SKM-1 treated with dmso at 0.1 percent for 144 hours (cell line): ENCODE data around the gene PDCD2.
"Not testable (repeated sequence)": the region's sequence is repeated elsewhere in the genome, so short reads cannot be mapped to it uniquely, and the experiment has no call there.

Experiments
- DNase-seq: peaks from one replicate; lab custom pipeline; 2025; ENCODE audit not compliant: unreplicated experiment; lab: John Stamatoyannopoulos, UW

Gene PDCD2

DNA sequence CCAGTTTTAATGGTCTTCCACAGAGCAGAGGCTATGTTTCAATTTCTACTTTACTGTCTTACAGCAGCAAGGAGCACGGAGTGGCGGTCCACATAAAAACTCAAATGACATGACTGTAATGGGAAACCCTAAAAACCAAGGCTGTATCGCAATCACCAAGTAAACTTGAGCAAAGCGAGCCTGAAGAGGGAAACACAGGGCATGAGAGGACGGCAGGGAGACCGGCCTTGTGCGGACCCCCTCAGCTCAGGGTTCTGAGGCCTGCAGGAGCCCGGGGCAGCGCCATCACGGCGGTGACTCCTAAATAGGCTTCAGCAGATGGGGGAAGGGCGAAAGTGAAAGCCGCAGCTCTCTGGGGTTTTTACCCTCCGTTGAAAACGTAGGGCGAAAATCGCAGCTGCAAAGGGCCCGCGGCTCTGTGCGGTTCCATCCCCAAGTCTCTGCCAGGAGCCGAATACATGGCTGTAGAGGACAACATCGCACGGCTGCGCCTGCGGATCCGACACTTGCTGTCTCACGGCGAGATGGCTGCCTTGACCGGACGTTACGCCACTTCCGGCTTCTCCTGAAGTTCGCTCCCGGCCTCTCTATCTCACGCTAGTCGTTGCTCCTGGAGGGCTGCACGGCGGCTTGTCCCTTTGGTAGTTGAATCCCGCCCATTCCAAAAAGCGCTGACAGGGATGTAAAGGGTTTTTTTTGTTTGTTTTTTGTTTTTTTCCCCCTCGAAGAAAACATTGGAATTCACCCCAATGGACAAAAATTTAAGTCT lies 31.5 kb downstream of the PDCD2 start, which contains the start of gene PSMB1:
Gene PSMB1, minus strand, starts transcription at position 543 of the 769 bp plus-strand sequence. Its CDS starts 65 bp downstream, at position 478.
- DNase-seq = peak; percentile 81

DNA sequence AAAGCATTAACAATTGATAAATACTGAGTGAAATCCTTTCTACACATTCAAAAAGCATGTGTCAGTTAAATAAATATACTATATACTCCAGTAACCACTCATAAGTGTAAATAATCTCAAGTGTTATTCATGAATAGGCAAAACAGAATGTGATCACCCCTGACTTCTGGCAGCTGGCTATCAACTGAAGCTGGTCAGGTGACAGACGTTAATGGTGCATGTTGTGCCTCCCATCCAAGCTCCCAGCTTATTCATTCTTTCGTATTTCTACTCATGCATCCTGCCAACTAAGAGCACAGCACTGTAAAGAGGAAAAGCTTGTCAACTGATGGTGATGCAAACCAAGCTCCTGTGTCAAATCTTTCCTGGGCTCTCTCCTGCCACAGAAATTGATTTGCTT lies 39.0 kb downstream of the PDCD2 start:
- DNase-seq = no peak

DNA sequence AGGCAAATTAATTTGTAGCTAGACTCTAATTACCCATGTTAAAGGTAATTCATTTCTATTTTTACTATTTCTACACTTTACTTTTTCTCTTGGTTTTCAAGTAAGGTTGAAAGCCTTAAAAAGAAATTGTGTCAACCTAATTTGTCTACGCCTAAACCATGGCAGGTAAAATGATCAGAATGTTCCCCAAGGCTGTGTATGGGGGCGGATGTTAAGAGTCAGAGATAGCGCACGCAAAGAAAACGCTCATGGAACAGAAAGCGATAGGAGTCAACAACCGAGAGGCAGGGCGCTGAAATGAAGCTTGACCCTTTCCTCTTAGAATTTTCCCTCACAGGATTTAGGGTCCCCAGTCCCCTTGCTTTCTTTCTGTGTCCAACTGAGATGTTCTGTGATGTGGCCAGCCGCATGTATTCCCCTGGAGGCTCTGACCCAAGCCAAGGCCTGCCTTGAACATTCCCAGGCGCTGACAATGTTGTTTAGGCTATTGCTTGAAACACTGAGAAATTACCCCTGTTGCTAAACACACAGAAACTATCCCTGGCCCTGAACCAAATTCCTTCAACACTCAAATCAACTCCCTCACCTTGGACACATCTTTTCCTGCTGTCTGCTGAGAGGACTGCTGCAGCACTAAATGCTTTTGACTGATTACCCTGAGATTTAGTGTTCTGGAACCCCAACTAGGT lies 42.3 kb downstream of the PDCD2 start:
- no peak for DNase-seq

DNA sequence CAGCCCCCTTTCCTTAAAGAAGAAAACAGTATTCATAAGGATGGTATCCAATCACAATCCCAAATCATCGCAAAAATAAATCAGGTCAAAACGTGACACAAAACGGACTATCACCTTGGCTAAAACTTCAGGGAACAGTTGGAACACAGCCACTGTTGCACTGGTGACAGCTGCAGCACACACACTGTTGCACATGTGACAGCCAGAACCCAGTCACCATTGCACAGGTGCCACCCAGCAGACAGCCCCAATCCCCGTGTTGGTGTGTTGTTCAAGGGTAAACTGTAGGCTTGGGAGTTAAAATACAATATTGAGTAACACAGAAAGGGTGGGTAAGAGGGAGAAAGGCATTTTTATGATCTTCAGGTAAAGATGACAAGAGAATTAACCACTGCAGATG lies 47.1 kb downstream of the PDCD2 start:
- DNase-seq = no peak

DNA sequence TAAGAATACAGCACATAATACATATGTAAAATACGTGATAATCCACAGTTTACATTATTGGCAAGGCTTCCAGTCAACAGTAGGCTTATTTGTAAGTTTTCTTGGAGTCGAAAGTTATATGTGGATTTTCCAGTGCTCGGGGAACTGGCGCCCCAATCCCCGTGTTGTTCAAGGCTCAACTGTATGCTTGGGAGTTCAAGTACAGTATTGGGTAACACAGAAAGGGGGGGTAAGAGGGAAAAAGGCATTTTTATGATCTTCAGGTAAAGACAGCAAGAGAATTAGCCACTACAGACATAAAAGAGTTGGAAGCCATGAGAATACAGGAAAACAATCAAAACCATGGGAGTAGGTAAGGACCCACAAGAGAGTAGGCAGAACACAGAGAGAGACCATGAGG lies 47.8 kb downstream of the PDCD2 start:
- DNase-seq = no peak

DNA sequence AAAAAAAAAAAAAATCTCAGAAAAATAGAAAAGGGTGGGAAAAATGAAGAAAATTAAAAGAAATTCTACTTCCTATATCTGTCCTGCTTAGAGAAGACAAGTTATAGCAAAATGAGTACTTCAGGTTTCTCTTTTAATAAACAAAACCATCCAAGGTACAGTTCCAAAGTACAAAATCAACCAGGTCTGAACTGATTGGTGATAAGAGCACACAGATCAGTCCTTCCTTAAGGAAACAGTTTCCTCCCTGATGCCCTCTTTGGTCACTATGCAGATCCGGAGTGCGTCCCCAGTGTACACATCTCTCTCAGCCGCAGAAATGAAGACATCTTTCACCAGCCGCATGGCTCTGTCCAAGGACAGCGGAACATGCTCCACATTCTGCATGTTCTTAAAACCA lies 49.4 kb downstream of the PDCD2 start:
- no peak for DNase-seq

DNA sequence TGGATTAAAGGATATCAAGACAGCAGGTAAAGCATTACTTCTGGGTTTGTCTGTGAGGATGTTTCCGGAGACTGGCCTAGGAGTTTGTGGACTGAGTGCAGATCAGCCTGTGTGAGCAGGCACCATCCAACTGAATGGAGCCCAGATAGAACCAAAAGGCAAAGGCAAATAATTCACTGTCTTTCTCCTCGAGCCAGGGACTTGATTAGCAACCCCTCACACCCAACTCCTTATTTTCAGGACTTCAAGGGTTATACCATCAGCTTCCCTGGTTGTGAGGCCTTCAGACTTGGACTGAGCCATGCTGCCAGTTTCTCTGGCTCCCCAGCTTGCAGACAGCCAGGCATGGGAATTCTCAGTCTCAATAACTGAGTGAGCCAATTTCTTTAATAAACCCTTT lies 50.6 kb downstream of the PDCD2 start:
- no peak for DNase-seq

DNA sequence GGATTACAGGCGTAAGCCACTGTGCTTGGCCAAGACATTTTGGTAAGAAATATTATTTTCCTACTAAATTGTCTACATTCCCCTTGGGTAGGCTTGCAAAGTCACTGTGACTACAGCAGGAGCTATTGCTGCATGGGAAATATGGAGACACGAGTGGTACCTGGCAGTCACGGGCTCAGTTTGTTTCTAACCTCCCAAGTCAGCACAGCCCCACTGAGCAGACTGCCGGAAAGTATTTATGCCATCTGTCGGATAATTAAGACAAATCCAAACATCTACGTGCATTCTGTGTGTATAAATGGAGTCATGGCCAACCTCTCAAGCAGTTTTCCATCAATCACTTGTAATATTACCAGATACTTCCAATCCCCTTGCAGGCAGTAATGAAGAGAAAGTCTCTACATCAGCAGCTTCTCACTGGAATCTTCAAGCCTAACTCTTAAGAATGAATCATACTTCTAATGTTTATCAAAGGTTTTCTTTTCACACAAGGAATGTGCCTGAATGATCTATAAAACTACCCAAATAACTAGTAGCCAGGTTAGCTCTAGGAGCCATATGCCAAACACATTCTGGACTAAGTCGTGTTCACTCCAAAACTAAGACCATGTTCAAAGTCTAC lies 51.5 kb downstream of the PDCD2 start:
- no peak for DNase-seq

DNA sequence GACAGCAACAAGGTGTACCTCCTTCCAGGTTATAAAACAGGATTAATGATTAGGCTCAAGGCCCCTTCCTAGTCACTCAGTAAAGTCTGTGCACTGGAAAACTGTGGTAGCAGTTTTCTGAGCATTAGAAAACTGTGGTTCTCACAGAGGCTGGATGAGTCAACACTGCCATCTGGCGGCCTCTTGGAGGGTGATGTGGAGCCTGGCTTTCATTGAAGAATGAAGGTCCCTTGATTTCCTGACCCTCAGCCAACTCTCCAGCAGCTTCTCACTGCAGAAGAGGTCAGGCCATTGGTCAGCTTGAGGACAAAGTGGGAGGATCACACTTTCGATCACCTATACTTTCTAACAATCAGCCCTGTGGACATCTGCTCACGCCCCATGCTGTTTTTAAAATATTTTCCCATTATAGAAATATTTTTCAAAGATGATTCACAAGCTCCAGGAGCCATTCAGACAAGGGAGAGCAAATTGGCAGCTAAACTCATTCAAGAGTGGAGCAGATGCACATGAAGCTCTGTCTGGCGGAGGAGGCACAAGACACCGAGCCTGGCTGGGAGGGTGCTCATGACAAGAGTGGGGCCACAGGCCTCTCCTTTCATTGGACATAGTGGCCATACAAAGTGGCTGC lies 54.5 kb downstream of the PDCD2 start:
- DNase-seq = peak; percentile 39

DNA sequence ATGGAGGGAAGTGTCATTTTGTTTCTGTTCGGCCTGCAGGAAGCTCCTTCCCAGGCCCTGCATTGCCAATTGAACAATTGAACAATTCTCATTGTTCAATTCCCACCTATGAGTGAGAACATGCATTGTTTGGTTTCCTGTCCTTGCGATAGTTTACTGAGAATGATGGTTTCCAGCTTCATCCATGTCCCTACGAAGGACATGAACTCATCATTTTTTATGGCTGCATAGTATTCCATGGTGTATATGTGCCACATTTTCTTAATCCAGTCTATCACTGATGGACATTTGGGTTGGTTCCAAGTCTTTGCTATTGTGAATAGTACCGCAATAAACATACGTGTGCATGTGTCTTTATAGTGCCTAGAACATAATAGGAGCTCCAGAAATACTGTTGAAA lies 56.4 kb downstream of the PDCD2 start:
- not testable (repeated sequence) for DNase-seq

DNA sequence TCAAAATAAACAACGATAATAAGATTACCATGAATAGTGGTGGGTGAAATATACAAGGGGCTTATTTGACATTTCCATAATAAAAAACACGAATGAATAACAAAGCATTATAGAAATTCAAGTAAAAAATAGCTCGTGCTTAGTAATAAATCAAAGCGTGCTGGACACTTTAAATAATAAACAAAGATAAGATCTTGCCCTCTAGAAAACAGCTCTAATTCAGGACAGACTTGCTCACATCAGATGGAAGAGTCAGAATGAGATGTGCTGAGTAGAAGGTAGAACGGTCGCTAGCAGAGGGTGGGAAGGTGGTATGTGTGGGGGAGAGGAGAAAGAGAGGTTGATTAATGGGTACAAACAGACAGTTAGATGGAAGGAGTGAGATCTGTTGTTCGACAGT lies 58.6 kb downstream of the PDCD2 start:
- no peak for DNase-seq
